Cardiac muscle cell (in vitro differentiated cells and primary cell): ENCODE data around the gene TPSB2. TPM values are rescaled to one million over a fixed set of nuclear protein-coding genes. Genes with fewer than 3 reads are reported as not detected.

Experiments
- DNase-seq, 2 donors: peaks; one replicate each; pipeline versions ENCODE4 v3.0.0 to v3.0.0-alpha.2; 2010 to 2017; ENCODE audit warnings: low read depth in 1 of 2, low spot score in 1 of 2
- H3K27ac ChIP-seq: fragments of 200-600 bp; sonication (generic); 2 replicates; pipeline ENCODE4 v1.5.1; 2016
- H3K27me3 ChIP-seq: fragments of 200-600 bp; sonication (generic); 2 replicates; pipeline ENCODE4 v1.6.0; 2016; ENCODE audit warnings: control low read depth
- H3K36me3 ChIP-seq: fragments of 200-600 bp; sonication (generic); 2 replicates; pipeline ENCODE4 v1.5.1; 2016; ENCODE audit warnings: control low read depth
- H3K4me1 ChIP-seq: fragments of 200-600 bp; sonication (generic); 2 replicates; pipeline ENCODE4 v1.8.1; 2017; ENCODE audit warnings: low read depth, mild to moderate bottlenecking, mixed run types
- H3K4me3 ChIP-seq: fragments of 200-600 bp; sonication (generic); 2 replicates; pipeline ENCODE4 v1.5.1; 2016; ENCODE audit warnings: mild to moderate bottlenecking
- H3K9me3 ChIP-seq: fragments of 200-600 bp; sonication (generic); 2 replicates; pipeline ENCODE4 v1.5.1; 2017; ENCODE audit warnings: low read depth, mild to moderate bottlenecking, control low read depth
- polyA plus RNA-seq: library from polyadenylated mRNA; unstranded; fragments of >200 nt; fragmentation: Nextera tagmentation; extraction: Ambion mirVana; gene quantifications from 2 replicates; pipeline ENCODE4 v1.2.1, GENCODE V29; 2016
- total RNA-seq: library from RNA; depleted of rRNA; stranded (reverse); fragments of >200 nt; gene quantifications from 2 replicates; pipeline ENCODE4 v1.2.3, GENCODE V29; 2016
- TF ChIP-seq, protein P1 (sequence below): IDR thresholded peaks from 2 replicates; pipeline ENCODE4 v1.5.1; 2012; ENCODE audit warnings: low read depth, mild to moderate bottlenecking, low read length

Gene TPSB2
- total and polyA plus RNA-seq, 2 experiments from 2014 or later: not detected

DNA sequence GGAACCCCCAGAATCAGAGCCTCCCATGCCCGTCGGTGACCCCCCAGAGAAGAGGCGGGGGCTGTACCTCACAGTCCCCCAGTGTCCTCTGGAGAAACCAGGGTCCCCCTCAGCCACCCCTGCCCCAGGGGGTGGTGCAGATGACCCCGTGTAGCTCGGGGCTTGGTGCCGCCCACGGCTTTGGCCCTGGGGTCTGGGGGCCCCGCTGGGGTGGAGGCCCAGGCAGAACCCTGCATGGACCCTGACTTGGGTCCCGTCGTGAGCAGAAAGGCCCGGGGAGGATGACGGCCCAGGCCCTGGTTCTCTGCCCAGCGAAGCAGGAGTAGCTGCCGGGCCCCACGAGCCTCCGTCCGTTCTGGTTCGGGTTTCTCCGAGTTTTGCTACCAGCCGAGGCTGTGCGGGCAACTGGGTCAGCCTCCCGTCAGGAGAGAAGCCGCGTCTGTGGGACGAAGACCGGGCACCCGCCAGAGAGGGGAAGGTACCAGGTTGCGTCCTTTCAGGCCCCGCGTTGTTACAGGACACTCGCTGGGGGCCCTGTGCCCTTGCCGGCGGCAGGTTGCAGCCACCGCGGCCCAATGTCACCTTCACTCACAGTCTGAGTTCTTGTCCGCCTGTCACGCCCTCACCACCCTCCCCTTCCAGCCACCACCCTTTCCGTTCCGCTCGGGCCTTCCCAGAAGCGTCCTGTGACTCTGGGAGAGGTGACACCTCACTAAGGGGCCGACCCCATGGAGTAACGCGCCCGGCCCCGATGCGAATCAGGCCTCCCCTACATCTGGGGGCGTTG lies 8.9 kb downstream of the TPSB2 start:
- Histone ChIP-seq H3K36me3 (no peaks in the 10 kb centered on the region), H3K27me3 (no peaks in the 10 kb centered on the region), H3K27ac (no peak overlapping the region), H3K4me3 (no peak overlapping the region), H3K4me1 (no peaks in the 10 kb centered on the region), H3K9me3 (no peaks in the 10 kb centered on the region)
- TF ChIP-seq, protein P1, sequence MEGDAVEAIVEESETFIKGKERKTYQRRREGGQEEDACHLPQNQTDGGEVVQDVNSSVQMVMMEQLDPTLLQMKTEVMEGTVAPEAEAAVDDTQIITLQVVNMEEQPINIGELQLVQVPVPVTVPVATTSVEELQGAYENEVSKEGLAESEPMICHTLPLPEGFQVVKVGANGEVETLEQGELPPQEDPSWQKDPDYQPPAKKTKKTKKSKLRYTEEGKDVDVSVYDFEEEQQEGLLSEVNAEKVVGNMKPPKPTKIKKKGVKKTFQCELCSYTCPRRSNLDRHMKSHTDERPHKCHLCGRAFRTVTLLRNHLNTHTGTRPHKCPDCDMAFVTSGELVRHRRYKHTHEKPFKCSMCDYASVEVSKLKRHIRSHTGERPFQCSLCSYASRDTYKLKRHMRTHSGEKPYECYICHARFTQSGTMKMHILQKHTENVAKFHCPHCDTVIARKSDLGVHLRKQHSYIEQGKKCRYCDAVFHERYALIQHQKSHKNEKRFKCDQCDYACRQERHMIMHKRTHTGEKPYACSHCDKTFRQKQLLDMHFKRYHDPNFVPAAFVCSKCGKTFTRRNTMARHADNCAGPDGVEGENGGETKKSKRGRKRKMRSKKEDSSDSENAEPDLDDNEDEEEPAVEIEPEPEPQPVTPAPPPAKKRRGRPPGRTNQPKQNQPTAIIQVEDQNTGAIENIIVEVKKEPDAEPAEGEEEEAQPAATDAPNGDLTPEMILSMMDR: no peak
- DNase-seq: no peak

DNA sequence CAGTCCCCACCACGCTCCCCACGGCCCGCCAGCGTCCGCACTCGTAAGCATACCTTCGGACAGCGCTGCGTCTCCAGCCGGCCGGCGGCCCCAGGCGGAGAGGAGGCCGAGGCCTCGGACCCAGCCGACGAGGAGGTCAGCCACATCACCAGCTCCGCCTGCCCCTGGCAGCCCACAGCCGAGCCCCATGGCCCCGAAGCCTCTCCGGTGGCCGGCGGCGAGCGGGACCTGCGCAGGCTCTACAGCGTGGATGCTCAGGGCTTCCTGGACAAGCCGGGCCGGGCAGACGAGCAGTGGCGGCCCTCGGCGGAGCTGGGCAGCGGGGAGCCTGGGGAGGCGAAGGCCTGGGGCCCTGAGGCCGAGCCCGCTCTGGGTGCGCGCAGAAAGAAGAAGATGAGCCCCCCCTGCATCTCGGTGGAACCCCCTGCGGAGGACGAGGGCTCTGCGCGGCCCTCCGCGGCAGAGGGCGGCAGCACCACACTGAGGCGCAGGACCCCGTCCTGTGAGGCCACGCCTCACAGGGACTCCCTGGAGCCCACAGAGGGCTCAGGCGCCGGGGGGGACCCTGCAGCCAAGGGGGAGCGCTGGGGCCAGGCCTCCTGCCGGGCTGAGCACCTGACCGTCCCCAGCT lies 9.8 kb downstream of the TPSB2 start:
- DNase-seq: no peak
- Histone ChIP-seq H3K27ac (no peak overlapping the region), H3K9me3 (no peaks in the 10 kb centered on the region), H3K27me3 (no peaks in the 10 kb centered on the region), H3K4me1 (no peaks in the 10 kb centered on the region), H3K36me3 (no peaks in the 10 kb centered on the region), H3K4me3 (no peak overlapping the region)
- TF ChIP-seq, protein P1: no peak

DNA sequence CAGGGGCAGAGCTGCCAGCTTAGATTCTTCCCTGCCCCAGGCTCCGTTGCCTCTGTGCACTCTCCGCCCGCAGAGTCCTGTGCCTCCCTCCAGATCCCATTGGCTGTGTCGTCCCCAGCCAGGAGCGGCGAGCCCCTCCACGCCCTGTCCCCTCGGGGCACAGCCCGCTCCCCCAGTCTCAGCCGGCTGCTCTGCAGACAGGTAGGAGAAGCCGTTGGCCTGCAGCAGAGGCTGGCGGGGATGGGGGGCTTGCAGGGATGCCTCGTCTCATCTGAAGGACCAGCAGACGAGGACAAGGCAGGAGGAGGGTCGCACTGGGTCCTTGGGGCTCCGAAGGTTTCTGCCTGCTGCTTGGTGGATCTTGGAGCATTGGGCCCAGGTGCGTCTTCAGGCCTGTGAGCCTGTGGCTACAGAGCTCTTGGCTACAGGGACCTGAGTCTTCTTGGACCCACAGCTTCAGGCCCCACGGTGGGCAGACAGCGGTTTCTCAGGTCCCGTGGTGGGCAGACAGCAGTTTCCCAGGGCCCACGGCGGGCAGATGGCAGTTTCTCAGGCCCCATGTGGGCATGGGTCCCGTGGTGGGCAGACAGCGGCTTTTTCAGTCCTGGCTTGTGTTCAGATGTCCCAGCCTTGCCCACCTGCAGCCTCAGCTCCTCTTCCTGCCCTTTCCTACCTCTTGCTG lies 10.9 kb downstream of the TPSB2 start:
- no peaks in the 10 kb centered on the region for H3K27me3 ChIP-seq
- no peaks in the 10 kb centered on the region for H3K36me3 ChIP-seq
- no peaks in the 10 kb centered on the region for H3K9me3 ChIP-seq
- TF ChIP-seq, protein P1: no peak
- H3K4me1 ChIP-seq: no peaks in the 10 kb centered on the region
- H3K4me3 ChIP-seq: no peak overlapping the region
- DNase-seq: no peak
- no peak overlapping the region for H3K27ac ChIP-seq

DNA sequence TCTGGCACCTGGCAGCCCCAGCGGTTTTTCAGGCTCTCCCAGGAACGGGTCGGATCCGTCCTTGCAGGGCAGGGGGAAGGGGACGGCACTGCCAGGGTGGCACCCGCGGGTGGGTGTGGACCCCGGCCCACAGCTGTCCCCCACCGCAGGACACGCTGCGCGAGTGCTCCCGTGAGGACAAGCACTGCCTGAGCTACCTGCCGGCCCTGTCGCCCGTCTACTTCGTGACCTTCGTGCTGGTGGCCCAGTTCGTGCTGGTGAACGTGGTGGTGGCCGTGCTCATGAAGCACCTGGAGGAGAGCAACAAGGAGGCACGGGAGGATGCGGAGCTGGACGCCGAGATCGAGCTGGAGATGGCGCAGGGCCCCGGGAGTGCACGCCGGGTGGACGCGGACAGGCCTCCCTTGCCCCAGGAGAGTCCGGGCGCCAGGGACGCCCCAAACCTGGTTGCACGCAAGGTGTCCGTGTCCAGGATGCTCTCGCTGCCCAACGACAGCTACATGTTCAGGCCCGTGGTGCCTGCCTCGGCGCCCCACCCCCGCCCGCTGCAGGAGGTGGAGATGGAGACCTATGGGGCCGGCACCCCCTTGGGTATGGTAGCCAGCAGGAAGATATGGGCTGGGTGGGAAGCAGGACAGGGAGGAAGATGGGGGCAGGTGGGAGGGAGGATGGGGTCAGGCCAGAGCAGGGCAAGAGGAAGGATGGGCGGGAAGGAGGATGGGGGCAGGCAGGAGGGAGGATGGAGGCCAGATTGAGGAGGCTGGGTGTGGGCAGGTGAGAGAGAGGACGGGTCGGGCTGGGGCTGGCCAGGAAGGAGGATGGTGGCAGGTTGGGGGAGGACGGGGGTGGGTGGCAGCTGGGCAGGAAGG lies 11.7 kb downstream of the TPSB2 start:
- H3K9me3 ChIP-seq: no peaks in the 10 kb centered on the region
- no peak overlapping the region for H3K4me3 ChIP-seq
- no peak overlapping the region for H3K27ac ChIP-seq
- H3K36me3 ChIP-seq: no peaks in the 10 kb centered on the region
- TF ChIP-seq, protein P1: no peak
- H3K27me3 ChIP-seq: no peaks in the 10 kb centered on the region
- H3K4me1 ChIP-seq: no peaks in the 10 kb centered on the region
- DNase-seq: no peak

DNA sequence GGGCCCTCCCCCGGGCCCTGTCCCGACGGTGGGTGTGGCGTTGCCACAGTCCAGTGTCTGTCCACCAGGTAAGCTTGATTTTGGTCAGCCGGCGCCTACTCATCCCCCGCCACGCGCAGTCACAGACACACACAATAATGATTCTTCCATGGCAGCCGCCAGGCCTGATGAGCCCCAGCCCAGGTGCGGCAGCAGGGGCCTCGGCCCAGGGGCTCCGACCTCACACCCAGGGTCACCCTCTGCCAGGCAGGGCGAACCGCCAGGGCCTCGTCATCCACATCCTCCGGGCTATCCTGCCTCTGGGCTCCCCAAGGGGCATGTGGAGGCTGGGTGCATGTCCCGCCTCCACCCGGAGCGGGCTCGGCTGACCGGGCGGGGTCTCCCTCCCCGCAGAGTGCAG lies 12.5 kb downstream of the TPSB2 start:
- Histone ChIP-seq H3K36me3 (no peaks in the 10 kb centered on the region), H3K27me3 (no peaks in the 10 kb centered on the region), H3K4me3 (no peak overlapping the region), H3K27ac (no peak overlapping the region), H3K9me3 (no peaks in the 10 kb centered on the region), H3K4me1 (no peaks in the 10 kb centered on the region)
- TF ChIP-seq, protein P1: no peak
- no peak for DNase-seq
